A673 (cell line): Measurements from ENCODE around the gene CAMK1D.

Experiments used
- CTCF ChIP-seq: fragments of 300-800, 200-600 bp; sonication (generic); conservative IDR thresholded peaks from 2 replicates; pipeline ENCODE4 v1.5.1; 2017; ENCODE audit warnings: low read depth, mild to moderate bottlenecking, antibody characterized with exemption, low read length, moderate library complexity, mixed read lengths
- EZH2 ChIP-seq: fragments of 200-600 bp; sonication (generic); IDR thresholded peaks from 2 replicates; pipeline ENCODE4 v1.6.1; 2017; ENCODE audit warnings: borderline replicate concordance, low read depth, mild to moderate bottlenecking, mixed read lengths, antibody characterized with exemption, low read length; ENCODE audit not compliant: poor library complexity, severe bottlenecking

DNA sequence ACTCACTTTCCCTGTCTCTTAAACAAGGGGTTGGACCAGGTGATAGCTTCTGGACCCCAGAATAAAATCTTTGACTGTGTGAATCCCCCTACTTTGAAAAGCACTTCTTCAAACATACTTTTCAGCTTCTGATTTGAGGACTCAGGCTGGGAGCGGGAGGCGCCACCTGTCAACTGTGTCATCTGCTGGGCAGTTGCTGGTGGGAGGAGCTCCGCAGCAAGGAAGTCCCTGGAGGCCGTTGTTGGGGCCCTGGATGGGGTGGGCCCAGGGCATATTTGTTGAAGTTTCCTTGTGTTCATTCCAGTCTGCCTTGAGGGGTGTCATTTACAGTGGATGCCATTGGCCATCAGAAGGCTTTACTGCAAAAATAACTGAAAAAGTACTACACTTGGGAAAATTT is 454.4 kb downstream of the CAMK1D start:
- TF ChIP-seq CTCF (no peak), EZH2 (no peak)
